Measurements from ENCODE around the gene KCTD3.

Gene KCTD3

GRCh38 chr1:215600258-215600792, 33.2 kb downstream of the KCTD3 start:
- peaks cover 3 to 16% of the 10 kb centered on the region in 2 experiments; a peak in 2 of 3 replicates for H3K36me3 ChIP-seq (ENCODE audit: control insufficient read depth in 2 of 2, insufficient read depth in 1 of 2, low read length in 2 of 2)
- peak; percentile 61 for TF ChIP-seq OSR2 (tag by site-specific recombination; IDR thresholded peaks at IDR 0.05)
- TF ChIP-seq PRDM6 (tag by site-specific recombination; IDR thresholded peaks at IDR 0.05): peak; percentile 84
- TF ChIP-seq REPIN1 (tag by site-specific recombination; IDR thresholded peaks at IDR 0.05; ENCODE audit: low read depth): no peak
- peak; percentile 49 for TF ChIP-seq ZNF335 (tag by site-specific recombination; conservative IDR thresholded peaks at IDR 0.05)
- peak; percentile 47; the same call in 1 of the 2 replicates for TF ChIP-seq FEZF1 (tag by site-specific recombination; IDR thresholded peaks at IDR 0.05)
- no peak for TF ChIP-seq ZNF157 (tag by site-specific recombination; IDR thresholded peaks at IDR 0.05)
- TF ChIP-seq PRDM4 (tag by site-specific recombination; IDR thresholded peaks at IDR 0.05): no peak
- TF ChIP-seq ZNF843 (tag by site-specific recombination; IDR thresholded peaks at IDR 0.05): peak; percentile 77
- peak; percentile 10; the same call in 1 of the 2 replicates for TF ChIP-seq ZNF664 (tag by site-specific recombination; IDR thresholded peaks at IDR 0.05)
- peak; percentile 86 for TF ChIP-seq BCL6B (tag by site-specific recombination; IDR thresholded peaks at IDR 0.05)
- TF ChIP-seq ZXDB (tag by site-specific recombination; IDR thresholded peaks at IDR 0.05): 0 out of 2 replicates have a peak, but pooled peaks have one; percentile 60
- no peak for TF ChIP-seq ZNF791 (tag by site-specific recombination; IDR thresholded peaks at IDR 0.05)
- peak; percentile 83; the same call in 1 of the 2 replicates for TF ChIP-seq TCF7L2 (IDR thresholded peaks at IDR 0.05; ENCODE audit: borderline replicate concordance, low read depth, low read length)
- TF ChIP-seq TRIM28 (IDR thresholded peaks at IDR 0.05; ENCODE audit: borderline replicate concordance, low read length): peak; percentile 80
- ChIA-PET POLR2A (no interaction called here), CTCF (interaction anchor here (0.6 kb wide), 1 partner anchor 76 kb away, joined by 3 read pairs; no protein-coding TSS in a partner anchor)
- 0 out of 2 replicates have a peak overlapping the region, but pooled peaks have one; percentile 14 for H3K27ac ChIP-seq (ENCODE audit: extremely low read depth, low read depth, low read length)
- no peak overlapping the region for H3K4me3 ChIP-seq (ENCODE audit: low read depth, low read length)
- H3K4me1 ChIP-seq (ENCODE audit: control insufficient read depth, insufficient read depth, low read length): peaks cover 12% of the 10 kb centered on the region
- H3K9me3 ChIP-seq (ENCODE audit: control insufficient read depth, insufficient read depth, low read depth, low read length): no peaks in the 10 kb centered on the region

GRCh38 chr1:215600867-215601266, 33.8 kb downstream of the KCTD3 start:
- Histone ChIP-seq H3K4me1 (ENCODE audit: control insufficient read depth, insufficient read depth, low read length) (peaks cover 12% of the 10 kb centered on the region), H3K36me3 (ENCODE audit: control insufficient read depth in 2 of 2, insufficient read depth in 1 of 2, low read length in 2 of 2) (peaks cover 3 to 20% of the 10 kb centered on the region in 2 experiments; a peak in 2 of 3 replicates), H3K27ac (ENCODE audit: extremely low read depth, low read depth, low read length) (no peak overlapping the region), H3K9me3 (ENCODE audit: control insufficient read depth, insufficient read depth, low read depth, low read length) (no peaks in the 10 kb centered on the region), H3K4me3 (ENCODE audit: low read depth, low read length) (no peak overlapping the region)
- POLR2A ChIA-PET: no interaction called here
- CTCF ChIA-PET: interaction anchor here (0.6 kb wide), 1 partner anchor 76 kb away, joined by 3 read pairs; no protein-coding TSS in a partner anchor
- no peak for TF ChIP-seq ZNF645 (tag by site-specific recombination; IDR thresholded peaks at IDR 0.05)
- no peak for TF ChIP-seq PRDM4 (tag by site-specific recombination; IDR thresholded peaks at IDR 0.05)
- no peak for TF ChIP-seq ZNF362 (tag by site-specific recombination; IDR thresholded peaks at IDR 0.05)
- TF ChIP-seq ZNF837 (tag by site-specific recombination; IDR thresholded peaks at IDR 0.05): no peak
- no peak for TF ChIP-seq ZNF555 (tag by site-specific recombination; conservative IDR thresholded peaks at IDR 0.05)
- TF ChIP-seq HOXD13 (CRISPR knock-in tag; IDR thresholded peaks at IDR 0.05; ENCODE audit: borderline replicate concordance): no peak
- TF ChIP-seq ZBTB21 (tag by site-specific recombination; IDR thresholded peaks at IDR 0.05): no peak
- no peak for TF ChIP-seq ZBTB48 (tag by site-specific recombination; IDR thresholded peaks at IDR 0.05)
- TF ChIP-seq ZNF843 (tag by site-specific recombination; IDR thresholded peaks at IDR 0.05): no peak
- no peak for TF ChIP-seq ZSCAN4 (tag by site-specific recombination; IDR thresholded peaks at IDR 0.05)
- TF ChIP-seq HOXA7 (CRISPR knock-in tag; IDR thresholded peaks at IDR 0.05; ENCODE audit: borderline replicate concordance): no peak
